Measurements from ENCODE around the gene BICDL2. TPM values are rescaled to one million over a fixed set of nuclear protein-coding genes. Genes with fewer than 3 reads are reported as not detected.

BICDL2 gene
- total and polyA plus RNA-seq, 8 donors, result 18.4 to 693 (median 47.2) TPM

- Histone ChIP-seq H3K4me1 (peaks cover 21 to 58% (median 39%) of the 10 kb centered on the region in 4 donors), H3K9me3 (no peaks in the 10 kb centered on the region), H3K36me3 (no peaks in the 10 kb centered on the region), H3K27me3 (peaks cover 0 to 74% (median 22%) of the 10 kb centered on the region in 3 donors), H3K4me3 (peak overlapping the region; percentile 34 to 46 (median 40)), H3K27ac (peak overlapping the region; percentile 45 to 84 (median 74))
- peak; percentile 56 to 76 for DNase-seq
- WGBS, 5 donors, result 4 to 8% (median 5%) methylated on average over 20 to 25 of the region's 25 CpGs
- no peak for TF ChIP-seq EP300 (IDR thresholded peaks at IDR 0.05)
- no peak for TF ChIP-seq CTCF (IDR thresholded peaks at IDR 0.05)
- TF ChIP-seq POLR2A (IDR thresholded peaks at IDR 0.05), result no peak
- TF ChIP-seq POLR2AphosphoS5 (IDR thresholded peaks at IDR 0.05), result peak in 1 of 3 donors; percentile 5
- intact Hi-C loops (cut with DNase I; ENCODE audit: low total_unique reads), result no loop called here
Observed at GRCh38 chr16:3004781-3005284, 31.9 kb downstream of the BICDL2 start.

DNA sequence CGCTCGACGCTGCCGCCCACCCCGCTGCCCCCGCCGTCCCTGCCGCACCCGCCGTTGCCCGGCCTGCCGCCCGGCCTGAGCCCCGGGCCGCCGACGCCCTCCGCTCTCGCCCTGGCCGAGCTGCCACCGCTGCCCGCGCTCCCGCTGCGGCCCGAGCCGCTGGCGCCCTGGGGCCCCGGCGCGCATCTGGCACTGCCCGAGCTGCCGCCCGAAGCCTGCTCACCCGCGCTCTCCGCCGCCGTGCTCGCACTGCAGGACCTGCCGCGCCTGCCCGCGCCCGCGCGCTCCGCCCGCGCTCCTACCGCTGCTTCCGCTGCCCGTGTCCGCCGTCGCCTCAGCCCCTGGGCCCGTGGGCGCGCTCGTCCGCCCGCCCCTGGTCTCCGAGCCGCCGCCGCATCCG, 32.4 kb downstream of the BICDL2 start:
- no peaks in the 10 kb centered on the region for H3K9me3 ChIP-seq
- DNase-seq, result peak in 1 of 2 donors; percentile 62
- intact Hi-C loops (cut with DNase I; ENCODE audit: low total_unique reads), result no loop called here
- WGBS, 5 donors, result 0 to 2% (median 1%) methylated on average over 4 to 65 of the region's 67 CpGs
- peaks cover 0 to 74% (median 17%) of the 10 kb centered on the region in 3 donors for H3K27me3 ChIP-seq
- no peaks in the 10 kb centered on the region for H3K36me3 ChIP-seq
- H3K4me1 ChIP-seq, result peaks cover 21 to 53% (median 35%) of the 10 kb centered on the region in 4 donors
- H3K27ac ChIP-seq, result peak overlapping the region in 3 of 5 donors; percentile 45 to 84 (median 82)
- H3K4me3 ChIP-seq, result peak overlapping the region; percentile 22 to 46 (median 34)
- TF ChIP-seq POLR2AphosphoS5 (IDR thresholded peaks at IDR 0.05), result no peak
- TF ChIP-seq POLR2A (IDR thresholded peaks at IDR 0.05), result no peak
- no peak for TF ChIP-seq CTCF (IDR thresholded peaks at IDR 0.05)
- no peak for TF ChIP-seq EP300 (IDR thresholded peaks at IDR 0.05)

- TF ChIP-seq CTCF (IDR thresholded peaks at IDR 0.05) (peak in 4 of 7 experiments; percentile 19 to 76 (median 34)), POLR2AphosphoS5 (IDR thresholded peaks at IDR 0.05) (peak; percentile 20 to 86 (median 46)), EP300 (IDR thresholded peaks at IDR 0.05) (no peak), POLR2A (IDR thresholded peaks at IDR 0.05) (no peak)
- Histone ChIP-seq H3K4me3 (peak overlapping the region in 3 of 4 donors; percentile 22 to 43 (median 26)), H3K9me3 (no peaks in the 10 kb centered on the region), H3K4me1 (peaks cover 21 to 47% (median 33%) of the 10 kb centered on the region in 4 donors), H3K36me3 (no peaks in the 10 kb centered on the region), H3K27ac (peak overlapping the region in 2 of 5 donors; percentile 53 to 84), H3K27me3 (peaks cover 0 to 73% (median 11%) of the 10 kb centered on the region in 3 donors)
- peak; percentile 98 to 99 for DNase-seq
- intact Hi-C loops (cut with DNase I; ENCODE audit: low total_unique reads), result no loop called here
- 7 to 15% (median 8%) methylated on average over 27 to 58 of the region's 58 CpGs for WGBS, 5 donors
Observed at GRCh38 chr16:3003582-3004270, 33.0 kb downstream of the BICDL2 start.

- Histone ChIP-seq H3K4me1 (peaks cover 4 to 23% (median 13%) of the 10 kb centered on the region in 4 donors), H3K9me3 (no peaks in the 10 kb centered on the region), H3K36me3 (no peaks in the 10 kb centered on the region), H3K27ac (no peak overlapping the region), H3K27me3 (peaks cover 0 to 71% (median 4%) of the 10 kb centered on the region in 3 donors), H3K4me3 (no peak overlapping the region)
- intact Hi-C loops (cut with DNase I; ENCODE audit: low total_unique reads), result no loop called here
- TF ChIP-seq EP300 (IDR thresholded peaks at IDR 0.05) (no peak), POLR2A (IDR thresholded peaks at IDR 0.05) (no peak), CTCF (IDR thresholded peaks at IDR 0.05) (no peak), POLR2AphosphoS5 (IDR thresholded peaks at IDR 0.05) (no peak)
- WGBS, 5 donors, result 67 to 86% (median 83%) methylated on average over 9 to 12 of the region's 12 CpGs
- no peak for DNase-seq
Observed at GRCh38 chr16:3001316-3001715, 35.4 kb downstream of the BICDL2 start.
